HEK293T (cell line): ENCODE results near the gene IL17C.

Experiments
- CTCF ChIA-PET: fragments of 350-600 bp; formaldehyde crosslinking; extraction: SDS; loops from one replicate; lab custom pipeline; 2021; ENCODE audit warnings: antibody characterized with exemption, inconsistent platforms; lab: Yijun Ruan, JAX
- POLR2A ChIA-PET: fragments of 350-600 bp; formaldehyde crosslinking; extraction: SDS; loops from one replicate; lab custom pipeline; 2020; ENCODE audit warnings: antibody characterized with exemption, inconsistent platforms; lab: Yijun Ruan, JAX
- DNase-seq: peaks from one replicate; pipeline ENCODE4 v3.0.0; 2012; ENCODE audit warnings: mixed read lengths; ENCODE audit errors: extremely low spot score
- ARNT ChIP-seq: fragments of 450-650 bp; IDR thresholded peaks from 2 replicates; pipeline ENCODE4 v1.6.1; 2017; ENCODE audit warnings: mild to moderate bottlenecking
- BHLHE40 ChIP-seq: fragments of 450-650 bp; IDR thresholded peaks from 2 replicates; pipeline ENCODE4 v1.6.1; 2016; ENCODE audit warnings: mild to moderate bottlenecking, moderate library complexity, borderline replicate concordance
- CTBP1 ChIP-seq: fragments of 450-650 bp; IDR thresholded peaks from 2 replicates; pipeline ENCODE4 v1.6.1; 2016; ENCODE audit warnings: borderline replicate concordance
- ELF4 ChIP-seq: fragments of 450-650 bp; IDR thresholded peaks from 2 replicates; pipeline ENCODE4 v1.6.1; 2017; ENCODE audit warnings: antibody characterized with exemption
- FOXA1 ChIP-seq: fragments of 450-650 bp; IDR thresholded peaks from 2 replicates; pipeline ENCODE4 v1.6.1; 2016; ENCODE audit warnings: mild to moderate bottlenecking
- FOXK2 ChIP-seq: fragments of 450-650 bp; IDR thresholded peaks from 2 replicates; pipeline ENCODE4 v1.6.1; 2016; ENCODE audit warnings: mild to moderate bottlenecking
- FOXM1 ChIP-seq: fragments of 450-650 bp; IDR thresholded peaks from 2 replicates; pipeline ENCODE4 v1.6.1; 2017; ENCODE audit warnings: mild to moderate bottlenecking, borderline replicate concordance
- HDGF ChIP-seq: fragments of 450-650 bp; IDR thresholded peaks from 2 replicates; pipeline ENCODE4 v1.6.1; 2017; ENCODE audit warnings: antibody characterized with exemption, borderline replicate concordance
- L3MBTL2 ChIP-seq: fragments of 450-650 bp; conservative IDR thresholded peaks from 2 replicates; pipeline ENCODE4 v1.6.1; 2016; ENCODE audit warnings: mild to moderate bottlenecking
- LEF1 ChIP-seq: fragments of 450-650 bp; IDR thresholded peaks from 2 replicates; pipeline ENCODE4 v1.6.1; 2017; ENCODE audit warnings: mild to moderate bottlenecking, borderline replicate concordance
- NFRKB ChIP-seq: fragments of 450-650 bp; IDR thresholded peaks from 2 replicates; pipeline ENCODE4 v1.6.1; 2016; ENCODE audit warnings: mild to moderate bottlenecking, moderate library complexity
- SP1 ChIP-seq: fragments of 450-650 bp; IDR thresholded peaks from 2 replicates; pipeline ENCODE4 v1.6.1; 2017
- SUZ12 ChIP-seq: fragments of 450-650 bp; IDR thresholded peaks from 2 replicates; pipeline ENCODE4 v1.6.1; 2016; ENCODE audit warnings: mild to moderate bottlenecking
- TARDBP ChIP-seq: fragments of 450-650 bp; IDR thresholded peaks from 2 replicates; pipeline ENCODE4 v1.6.1; 2016
- ZNF384 ChIP-seq: fragments of 450-650 bp; IDR thresholded peaks from 2 replicates; pipeline ENCODE4 v1.6.1; 2016
- TF ChIP-seq, protein P1 (sequence below): fragments of 450-650 bp; IDR thresholded peaks from 2 replicates; pipeline ENCODE4 v1.6.1; 2016

The IL17C gene

GRCh38 chr16:88650749-88651275 is 12.4 kb downstream of the IL17C start, which contains the start of gene CYBA:
Gene CYBA, minus strand, starts transcription at chr16:88651053. Its CDS starts 40 bp downstream, at chr16:88651013.
- TF ChIP-seq TARDBP (no peak), HDGF (no peak), ARNT (no peak)
- ChIA-PET CTCF (no interaction called here), POLR2A (interaction anchor here (1.0 kb wide), 1 partner anchor 12 kb away, joined by 4 read pairs; the partner anchor contains the start of gene MVD)
- peak; percentile 61 for DNase-seq

DNA sequence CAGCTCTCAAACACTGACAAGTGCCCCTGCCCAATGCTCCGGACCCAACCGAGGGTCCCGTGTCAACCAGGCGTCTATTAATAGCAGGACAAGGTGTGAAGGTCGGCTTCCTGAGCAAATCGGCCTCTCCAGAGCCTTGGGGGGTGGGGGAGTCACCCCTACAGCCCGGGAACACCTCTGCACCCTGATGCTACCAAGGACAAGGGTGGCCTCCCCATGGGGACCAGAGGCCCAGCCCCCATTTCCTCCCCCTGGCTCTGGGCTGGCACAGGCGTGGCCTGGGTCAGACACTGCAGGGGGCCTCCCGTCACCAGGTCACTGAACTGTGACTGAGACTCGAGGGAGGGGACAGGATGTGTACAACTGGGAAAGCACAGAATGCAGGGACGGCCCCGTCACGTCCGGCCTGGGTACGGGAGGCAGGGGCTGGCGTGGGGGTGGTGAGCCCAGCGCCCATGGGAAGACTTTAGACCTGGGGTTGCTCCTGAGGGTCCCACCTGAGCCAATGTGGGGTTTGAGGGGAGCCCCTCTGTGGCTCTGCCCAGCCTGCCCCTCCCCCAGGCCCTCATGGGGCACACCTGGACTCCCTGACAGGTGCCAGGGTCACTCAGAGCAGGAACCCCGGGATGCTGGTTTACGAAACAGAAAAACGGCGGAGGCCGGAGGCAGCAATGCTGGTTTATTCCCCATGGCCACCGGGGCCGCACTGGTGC is 13.1 kb downstream of the IL17C start:
- ChIA-PET CTCF (no interaction called here), POLR2A (no interaction called here)
- DNase-seq, result no peak
- TF ChIP-seq, protein P1, sequence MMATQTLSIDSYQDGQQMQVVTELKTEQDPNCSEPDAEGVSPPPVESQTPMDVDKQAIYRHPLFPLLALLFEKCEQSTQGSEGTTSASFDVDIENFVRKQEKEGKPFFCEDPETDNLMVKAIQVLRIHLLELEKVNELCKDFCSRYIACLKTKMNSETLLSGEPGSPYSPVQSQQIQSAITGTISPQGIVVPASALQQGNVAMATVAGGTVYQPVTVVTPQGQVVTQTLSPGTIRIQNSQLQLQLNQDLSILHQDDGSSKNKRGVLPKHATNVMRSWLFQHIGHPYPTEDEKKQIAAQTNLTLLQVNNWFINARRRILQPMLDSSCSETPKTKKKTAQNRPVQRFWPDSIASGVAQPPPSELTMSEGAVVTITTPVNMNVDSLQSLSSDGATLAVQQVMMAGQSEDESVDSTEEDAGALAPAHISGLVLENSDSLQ, result no peak
- TF ChIP-seq LEF1 (no peak), L3MBTL2 (no peak), ARNT (no peak)

- ChIA-PET POLR2A (interaction anchor here (0.7 kb wide), 1 partner anchor 11 kb away, joined by 3 read pairs; the partner anchor contains the start of gene MVD), CTCF (no interaction called here)
- TF ChIP-seq NFRKB (no peak), FOXM1 (no peak), ARNT (no peak), FOXK2 (no peak), ELF4 (no peak), BHLHE40 (no peak), SP1 (no peak), HDGF (no peak), TARDBP (no peak), L3MBTL2 (no peak), SUZ12 (no peak), LEF1 (no peak), ZNF384 (no peak), CTBP1 (no peak), FOXA1 (no peak)
- TF ChIP-seq, protein P1, result no peak
- no peak for DNase-seq
These were observed 13.8 kb downstream of the IL17C start for GRCh38 chr16:88651989-88652761.

DNA sequence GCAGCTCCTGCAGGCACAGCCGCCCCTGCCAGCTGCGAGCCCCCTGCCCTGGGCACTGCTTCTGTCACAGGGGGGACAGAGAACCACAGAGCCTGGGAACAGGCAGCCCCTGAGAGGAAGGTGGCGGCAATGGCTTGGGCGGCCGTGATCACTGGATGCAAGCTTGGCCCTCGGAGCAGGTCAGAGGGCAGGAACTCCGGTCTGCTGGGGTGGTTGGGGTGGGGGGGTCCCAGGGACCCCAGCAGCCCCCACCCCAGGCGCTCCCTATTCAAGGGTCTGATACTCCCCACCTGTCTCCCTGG is 14.3 kb downstream of the IL17C start:
- POLR2A ChIA-PET, result interaction anchor here (0.7 kb wide), 1 partner anchor 10 kb away, joined by 3 read pairs; the partner anchor contains the start of gene MVD
- DNase-seq, result no peak
- CTCF ChIA-PET, result no interaction called here
- TF ChIP-seq BHLHE40 (no peak), L3MBTL2 (no peak), FOXA1 (no peak), SP1 (no peak), HDGF (no peak), TARDBP (no peak), ARNT (no peak), SUZ12 (no peak), CTBP1 (no peak), ZNF384 (no peak), ELF4 (no peak), FOXK2 (no peak), LEF1 (no peak), FOXM1 (no peak), NFRKB (no peak)
- TF ChIP-seq, protein P1, result no peak

DNA sequence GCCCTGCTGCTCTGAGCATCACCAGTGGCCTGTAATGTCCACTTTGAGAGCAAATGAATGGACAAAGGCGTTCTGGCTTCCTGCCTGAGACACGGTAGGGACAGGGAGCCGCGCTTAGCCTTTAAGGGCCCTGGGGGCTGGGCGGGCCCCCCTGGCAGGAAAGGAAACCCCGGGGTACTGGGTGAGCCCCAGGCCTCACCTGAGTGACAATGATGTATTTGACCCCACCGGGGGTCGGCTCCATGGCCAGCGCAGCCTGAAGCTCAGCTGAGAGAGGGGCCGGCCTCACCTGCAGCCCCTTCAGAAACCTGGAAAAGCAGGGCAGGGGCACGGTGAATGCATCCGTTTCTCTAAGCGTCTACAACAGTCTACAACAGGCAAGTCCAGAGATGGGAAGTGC is 14.7 kb downstream of the IL17C start:
- ChIA-PET POLR2A (interaction anchor here (0.7 kb wide), 1 partner anchor 10 kb away, joined by 3 read pairs; the partner anchor contains the start of gene MVD), CTCF (no interaction called here)
- TF ChIP-seq HDGF (no peak), CTBP1 (no peak), L3MBTL2 (no peak)
- DNase-seq, result no peak

DNA sequence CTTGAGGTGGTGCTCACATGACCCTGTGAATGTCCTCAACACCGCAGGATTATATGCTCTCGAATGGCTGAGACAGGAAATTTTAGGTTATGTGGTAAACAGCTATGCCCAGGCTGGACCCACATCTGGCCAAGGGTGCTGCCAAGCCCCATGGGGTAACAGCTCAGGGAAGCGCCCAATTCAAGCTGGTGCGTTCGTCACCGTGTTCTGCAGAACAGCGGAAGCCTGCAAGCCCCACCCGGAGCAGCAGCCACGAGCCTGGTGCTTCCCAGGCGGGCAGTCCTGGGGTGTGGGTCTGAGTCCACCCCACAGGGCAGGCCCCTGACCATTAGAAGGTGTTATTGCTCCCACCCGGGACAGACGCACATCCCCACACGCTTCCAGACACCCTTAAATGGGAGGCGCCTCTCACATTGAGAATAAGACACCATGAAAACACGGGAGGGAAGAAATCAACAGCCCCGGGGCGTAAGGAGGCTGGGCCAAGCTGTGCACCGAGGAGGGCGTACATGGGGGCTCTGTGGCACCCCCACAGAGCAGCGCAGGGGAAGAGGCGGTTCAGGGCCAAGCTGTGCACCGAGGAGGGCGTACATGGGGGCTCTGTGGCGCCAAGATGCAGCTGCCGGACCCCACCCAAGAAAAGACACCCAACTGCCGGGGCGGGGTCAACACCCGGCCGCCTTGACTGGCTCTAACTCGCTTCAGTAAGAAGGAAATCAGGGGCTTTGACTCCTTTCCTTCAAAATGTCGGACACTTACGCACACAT is 15.4 kb downstream of the IL17C start:
- ChIA-PET POLR2A (no interaction called here), CTCF (no interaction called here)
- DNase-seq, result no peak
- TF ChIP-seq HDGF (no peak), SP1 (no peak), CTBP1 (no peak), BHLHE40 (no peak), FOXA1 (no peak), TARDBP (no peak), ARNT (no peak), NFRKB (no peak), SUZ12 (no peak), L3MBTL2 (no peak), ELF4 (no peak), FOXK2 (no peak), ZNF384 (no peak), FOXM1 (no peak), LEF1 (no peak)
- TF ChIP-seq, protein P1, result no peak
